IMR-90 (cell line): ENCODE results near the gene CGRRF1.

Source experiments
- CEBPB ChIP-seq: IDR thresholded peaks from 2 replicates; pipeline ENCODE4 v1.6.1; 2012; ENCODE audit warnings: low read depth, low read length, improper control_type of control experiment
- CTCF ChIP-seq: conservative IDR thresholded peaks from 2 replicates; pipeline ENCODE4 v1.5.1; 2012; ENCODE audit warnings: mild to moderate bottlenecking, low read depth, low read length, improper control_type of control experiment
- MXI1 ChIP-seq: IDR thresholded peaks from 2 replicates; pipeline ENCODE4 v1.6.1; 2012; ENCODE audit warnings: low read depth, mild to moderate bottlenecking, low read length, moderate library complexity, borderline replicate concordance

DNA sequence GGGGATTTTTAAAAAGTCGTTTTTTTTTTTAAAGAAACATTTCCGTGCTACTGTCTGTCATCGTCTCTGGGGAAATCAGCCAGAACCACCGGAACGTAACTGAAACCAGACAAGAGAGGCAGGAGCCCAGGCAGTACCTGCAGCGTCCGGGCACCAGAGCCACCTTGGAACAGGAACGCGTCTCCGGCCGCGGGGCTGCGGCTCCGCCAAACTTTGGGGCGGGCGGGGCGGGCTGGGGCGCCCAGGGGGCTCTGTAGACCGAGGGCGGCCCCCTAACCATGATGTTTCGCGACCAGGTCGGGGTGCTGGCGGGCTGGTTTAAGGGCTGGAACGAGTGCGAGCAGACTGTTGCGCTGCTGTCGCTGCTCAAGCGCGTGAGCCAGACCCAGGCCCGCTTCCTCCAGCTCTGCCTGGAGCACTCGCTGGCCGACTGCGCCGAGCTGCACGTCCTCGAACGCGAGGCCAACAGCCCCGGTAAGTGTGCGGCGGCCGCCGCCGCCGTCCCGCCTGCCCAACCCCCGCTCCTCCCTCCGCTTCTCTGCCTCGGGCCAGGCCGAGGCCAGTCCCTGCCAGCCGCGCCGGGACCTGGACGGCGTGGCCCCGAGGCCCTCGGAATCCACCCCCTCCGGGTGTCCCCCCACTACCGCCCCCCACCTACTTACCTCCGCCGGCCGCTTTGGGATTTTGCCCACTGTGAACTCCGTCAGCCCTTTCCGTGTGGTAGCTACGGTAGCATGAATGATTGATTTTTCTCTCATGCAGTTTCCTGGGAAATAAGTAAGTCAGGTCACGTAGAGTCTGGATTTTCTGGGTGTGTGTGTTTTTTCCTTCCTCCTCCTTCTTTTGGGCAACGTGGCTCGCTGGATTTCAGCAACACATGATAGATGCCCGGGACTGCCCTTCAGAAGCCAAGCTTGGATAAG is 58.2 kb downstream of the CGRRF1 start:
- TF ChIP-seq CTCF (no peak), CEBPB (no peak), MXI1 (no peak)
